ENCODE measurements around the gene OR2C3.
A peak's percentile ranks its signal among the peaks of the same experiment; 100 is the strongest.

The OR2C3 gene

GRCh38 chr1:247536340-247536739 lies at the start of gene OR2C3:
Gene OR2C3 (minus strand): TSS chr1:247536440. CDS start chr1:247532511, 3,929 bp downstream.
- Histone ChIP-seq H3K27me3 (ENCODE audit: control insufficient read depth, insufficient read depth, low read length) (no peaks in the 10 kb centered on the region), H3K4me1 (ENCODE audit: control insufficient read depth, insufficient read depth, low read length) (no peaks in the 10 kb centered on the region)

GRCh38 chr1:247578946-247579460 lies 42.8 kb upstream of the OR2C3 start:
- Histone ChIP-seq H3K9ac (ENCODE audit: low read length) (no peak overlapping the region), H3K9me3 (ENCODE audit: control insufficient read depth, insufficient read depth, low read depth, low read length) (no peaks in the 10 kb centered on the region), H3K36me3 (ENCODE audit: control insufficient read depth, insufficient read depth, low read length) (no peaks in the 10 kb centered on the region), H3K4me1 (ENCODE audit: control insufficient read depth, insufficient read depth, low read length) (no peaks in the 10 kb centered on the region), H3K27ac (ENCODE audit: low read depth, low read length) (no peak overlapping the region), H3K4me3 (ENCODE audit: low read depth, low read length) (no peak overlapping the region), H3K27me3 (ENCODE audit: control insufficient read depth, insufficient read depth, low read length) (no peaks in the 10 kb centered on the region)

More at GRCh38 chr1:247536340-247536739, at the start of gene OR2C3:
- H3K27ac ChIP-seq (ENCODE audit: low read depth, low read length), result no peak within 1 kb of the TSS
- no peaks in the 10 kb centered on the region for H3K36me3 ChIP-seq (ENCODE audit: control insufficient read depth, insufficient read depth, low read length)
- no peak within 1 kb of the TSS for H3K4me3 ChIP-seq (ENCODE audit: low read depth, low read length)
- no peak within 1 kb of the TSS for H3K9ac ChIP-seq (ENCODE audit: low read length)
- no peaks in the 10 kb centered on the region for H3K9me3 ChIP-seq (ENCODE audit: control insufficient read depth, insufficient read depth, low read depth, low read length)

- H3K27ac ChIP-seq (ENCODE audit: low read depth, low read length), result no peak overlapping the region
- no peaks in the 10 kb centered on the region for H3K36me3 ChIP-seq (ENCODE audit: control insufficient read depth, insufficient read depth, low read length)
- H3K4me3 ChIP-seq (ENCODE audit: low read depth, low read length), result no peak overlapping the region
- H3K4me1 ChIP-seq (ENCODE audit: control insufficient read depth, insufficient read depth, low read length), result peaks cover 5% of the 10 kb centered on the region; the same call in 1 of the 2 replicates
- H3K9me3 ChIP-seq (ENCODE audit: control insufficient read depth, insufficient read depth, low read depth, low read length), result no peaks in the 10 kb centered on the region
- no peak overlapping the region for H3K9ac ChIP-seq (ENCODE audit: low read length)
- no peaks in the 10 kb centered on the region for H3K27me3 ChIP-seq (ENCODE audit: control insufficient read depth, insufficient read depth, low read length)
These were observed 40.3 kb upstream of the OR2C3 start for GRCh38 chr1:247576514-247576913.

- Histone ChIP-seq H3K4me3 (ENCODE audit: low read depth, low read length) (no peak overlapping the region), H3K9ac (ENCODE audit: low read length) (no peak overlapping the region), H3K36me3 (ENCODE audit: control insufficient read depth, insufficient read depth, low read length) (no peaks in the 10 kb centered on the region), H3K9me3 (ENCODE audit: control insufficient read depth, insufficient read depth, low read depth, low read length) (no peaks in the 10 kb centered on the region), H3K27ac (ENCODE audit: low read depth, low read length) (no peak overlapping the region), H3K4me1 (ENCODE audit: control insufficient read depth, insufficient read depth, low read length) (peaks cover 5% of the 10 kb centered on the region; the same call in 1 of the 2 replicates), H3K27me3 (ENCODE audit: control insufficient read depth, insufficient read depth, low read length) (no peaks in the 10 kb centered on the region)
These were observed 38.4 kb upstream of the OR2C3 start for GRCh38 chr1:247574664-247575063.

GRCh38 chr1:247574236-247574635 lies 38.0 kb upstream of the OR2C3 start:
- Histone ChIP-seq H3K4me1 (ENCODE audit: control insufficient read depth, insufficient read depth, low read length) (peaks cover 5% of the 10 kb centered on the region; the same call in 1 of the 2 replicates), H3K27me3 (ENCODE audit: control insufficient read depth, insufficient read depth, low read length) (no peaks in the 10 kb centered on the region), H3K4me3 (ENCODE audit: low read depth, low read length) (no peak overlapping the region)

GRCh38 chr1:247562198-247562597 lies 26.0 kb upstream of the OR2C3 start:
- peaks cover 9% of the 10 kb centered on the region for H3K4me1 ChIP-seq (ENCODE audit: control insufficient read depth, insufficient read depth, low read length)
- no peaks in the 10 kb centered on the region for H3K27me3 ChIP-seq (ENCODE audit: control insufficient read depth, insufficient read depth, low read length)
- no peaks in the 10 kb centered on the region for H3K36me3 ChIP-seq (ENCODE audit: control insufficient read depth, insufficient read depth, low read length)
- H3K4me3 ChIP-seq (ENCODE audit: low read depth, low read length), result no peak overlapping the region
- H3K9ac ChIP-seq (ENCODE audit: low read length), result no peak overlapping the region
- H3K27ac ChIP-seq (ENCODE audit: low read depth, low read length), result no peak overlapping the region
- no peaks in the 10 kb centered on the region for H3K9me3 ChIP-seq (ENCODE audit: control insufficient read depth, insufficient read depth, low read depth, low read length)

More at GRCh38 chr1:247574236-247574635, 38.0 kb upstream of the OR2C3 start:
- no peaks in the 10 kb centered on the region for H3K9me3 ChIP-seq (ENCODE audit: control insufficient read depth, insufficient read depth, low read depth, low read length)
- H3K9ac ChIP-seq (ENCODE audit: low read length), result no peak overlapping the region
- no peak overlapping the region for H3K27ac ChIP-seq (ENCODE audit: low read depth, low read length)
- no peaks in the 10 kb centered on the region for H3K36me3 ChIP-seq (ENCODE audit: control insufficient read depth, insufficient read depth, low read length)

GRCh38 chr1:247561711-247562110 lies 25.5 kb upstream of the OR2C3 start:
- no peak overlapping the region for H3K27ac ChIP-seq (ENCODE audit: low read depth, low read length)
- H3K9ac ChIP-seq (ENCODE audit: low read length), result no peak overlapping the region
- H3K4me3 ChIP-seq (ENCODE audit: low read depth, low read length), result no peak overlapping the region
- H3K36me3 ChIP-seq (ENCODE audit: control insufficient read depth, insufficient read depth, low read length), result no peaks in the 10 kb centered on the region
- H3K9me3 ChIP-seq (ENCODE audit: control insufficient read depth, insufficient read depth, low read depth, low read length), result no peaks in the 10 kb centered on the region
- H3K27me3 ChIP-seq (ENCODE audit: control insufficient read depth, insufficient read depth, low read length), result no peaks in the 10 kb centered on the region
- H3K4me1 ChIP-seq (ENCODE audit: control insufficient read depth, insufficient read depth, low read length), result peaks cover 9% of the 10 kb centered on the region

GRCh38 chr1:247557926-247558674 lies 21.9 kb upstream of the OR2C3 start:
- Histone ChIP-seq H3K27ac (ENCODE audit: low read depth, low read length) (no peak overlapping the region), H3K36me3 (ENCODE audit: control insufficient read depth, insufficient read depth, low read length) (no peaks in the 10 kb centered on the region), H3K9ac (ENCODE audit: low read length) (no peak overlapping the region), H3K4me1 (ENCODE audit: control insufficient read depth, insufficient read depth, low read length) (peaks cover 9% of the 10 kb centered on the region), H3K4me3 (ENCODE audit: low read depth, low read length) (no peak overlapping the region), H3K27me3 (ENCODE audit: control insufficient read depth, insufficient read depth, low read length) (no peaks in the 10 kb centered on the region), H3K9me3 (ENCODE audit: control insufficient read depth, insufficient read depth, low read depth, low read length) (no peaks in the 10 kb centered on the region)

GRCh38 chr1:247552231-247552630 lies 16.0 kb upstream of the OR2C3 start:
- H3K4me3 ChIP-seq (ENCODE audit: low read depth, low read length), result no peak overlapping the region
- no peaks in the 10 kb centered on the region for H3K9me3 ChIP-seq (ENCODE audit: control insufficient read depth, insufficient read depth, low read depth, low read length)
- H3K27me3 ChIP-seq (ENCODE audit: control insufficient read depth, insufficient read depth, low read length), result no peaks in the 10 kb centered on the region
- no peaks in the 10 kb centered on the region for H3K36me3 ChIP-seq (ENCODE audit: control insufficient read depth, insufficient read depth, low read length)
- peaks cover 7% of the 10 kb centered on the region for H3K4me1 ChIP-seq (ENCODE audit: control insufficient read depth, insufficient read depth, low read length)
- H3K9ac ChIP-seq (ENCODE audit: low read length), result peak overlapping the region; percentile 44
- H3K27ac ChIP-seq (ENCODE audit: low read depth, low read length), result no peak overlapping the region; the same call in 1 of the 2 replicates

- Histone ChIP-seq H3K4me1 (ENCODE audit: control insufficient read depth, insufficient read depth, low read length) (peaks cover 7% of the 10 kb centered on the region), H3K9me3 (ENCODE audit: control insufficient read depth, insufficient read depth, low read depth, low read length) (no peaks in the 10 kb centered on the region), H3K27me3 (ENCODE audit: control insufficient read depth, insufficient read depth, low read length) (no peaks in the 10 kb centered on the region), H3K27ac (ENCODE audit: low read depth, low read length) (no peak overlapping the region; the same call in 1 of the 2 replicates), H3K4me3 (ENCODE audit: low read depth, low read length) (no peak overlapping the region), H3K9ac (ENCODE audit: low read length) (no peak overlapping the region), H3K36me3 (ENCODE audit: control insufficient read depth, insufficient read depth, low read length) (no peaks in the 10 kb centered on the region)
These were observed 15.5 kb upstream of the OR2C3 start for GRCh38 chr1:247551721-247552120.

- Histone ChIP-seq H3K4me1 (ENCODE audit: control insufficient read depth, insufficient read depth, low read length) (peaks cover 7% of the 10 kb centered on the region), H3K4me3 (ENCODE audit: low read depth, low read length) (no peak within 1 kb of the TSS), H3K27me3 (ENCODE audit: control insufficient read depth, insufficient read depth, low read length) (no peaks in the 10 kb centered on the region), H3K27ac (ENCODE audit: low read depth, low read length) (no peak within 1 kb of the TSS), H3K9me3 (ENCODE audit: control insufficient read depth, insufficient read depth, low read depth, low read length) (no peaks in the 10 kb centered on the region), H3K9ac (ENCODE audit: low read length) (no peak within 1 kb of the TSS), H3K36me3 (ENCODE audit: control insufficient read depth, insufficient read depth, low read length) (no peaks in the 10 kb centered on the region)
These were observed 12.5 kb upstream of the OR2C3 start, which contains the start of gene GCSAML for GRCh38 chr1:247548769-247549182. Gene GCSAML (plus strand): TSS chr1:247549134. CDS start chr1:247549192, 58 bp downstream.

All from HUES6 (cell line).